BE2C (cell line): ENCODE measurements around the gene GNAL.

Source experiments
- DNase-seq: peaks from one replicate; pipeline ENCODE4 v3.0.0-alpha.2; 2020
- H3K27me3 ChIP-seq: fragments of 250-450 bp; sonication (Bioruptor Pico); 2 replicates; pipeline ENCODE4 v1.5.1; 2020; ENCODE audit warnings: mild to moderate bottlenecking
- H3K36me3 ChIP-seq: fragments of 250-450 bp; sonication (Bioruptor Pico); 2 replicates; pipeline ENCODE4 v1.5.1; 2020; ENCODE audit warnings: mild to moderate bottlenecking
- H3K4me1 ChIP-seq: fragments of 250-450 bp; sonication (Bioruptor Pico); 2 replicates; pipeline ENCODE4 v1.5.1; 2020
- H3K4me3 ChIP-seq: 2 replicates; pipeline ENCODE4 v1.5.1; 2011; ENCODE audit warnings: low read depth, low read length
- H3K9me3 ChIP-seq: fragments of 250-450 bp; sonication (Bioruptor Pico); 2 replicates; pipeline ENCODE4 v1.5.1; 2020
- CTCF ChIP-seq: IDR thresholded peaks from 2 replicates; pipeline ENCODE4 v1.5.1; 2012; ENCODE audit warnings: mild to moderate bottlenecking, low read depth, low read length

GNAL gene

DNA sequence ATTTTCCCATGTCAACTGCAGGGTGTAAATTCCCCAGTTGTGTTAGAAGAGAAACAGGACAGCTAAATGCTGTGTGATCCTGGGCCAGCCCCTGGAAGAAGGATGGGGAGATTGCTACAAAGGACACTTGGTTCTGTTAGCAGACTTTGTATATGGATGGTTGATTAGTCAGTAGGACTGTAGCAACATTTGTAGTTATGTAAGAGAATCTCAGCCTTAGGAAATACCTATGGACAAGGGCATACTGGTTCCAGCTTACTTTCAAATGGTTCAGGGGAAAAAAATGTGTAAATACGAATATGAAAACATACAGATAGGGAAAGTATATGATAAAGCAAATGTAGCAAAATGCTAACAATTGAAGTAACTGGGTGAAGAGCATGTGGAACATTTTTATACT is 47.6 kb downstream of the GNAL start:
- TF ChIP-seq CTCF, result no peak
- Histone ChIP-seq H3K27me3 (0 out of 2 replicates have a peak, but pooled peaks cover 2% of the 10 kb centered on the region), H3K4me1 (no peaks in the 10 kb centered on the region)

DNA sequence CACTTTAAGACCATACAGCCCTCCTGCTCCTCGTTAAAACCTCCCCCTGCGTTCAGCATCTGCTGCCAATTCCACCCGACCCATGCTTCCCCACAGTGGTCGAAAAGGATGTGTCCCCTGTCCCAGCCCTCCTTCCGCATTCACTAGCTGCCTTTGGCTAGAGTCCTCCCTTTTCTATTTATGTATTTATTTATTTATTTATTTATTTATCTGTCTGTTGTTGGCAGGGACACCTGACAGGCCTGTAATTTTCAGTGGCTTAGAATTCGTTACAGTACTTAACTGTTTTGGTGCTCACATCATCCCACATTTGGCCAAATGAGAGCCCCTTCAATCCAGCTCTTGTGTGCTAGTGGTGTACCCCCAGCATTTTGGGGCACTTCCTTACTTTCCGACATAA is 50.8 kb downstream of the GNAL start:
- Histone ChIP-seq H3K9me3 (no peaks in the 10 kb centered on the region), H3K27me3 (0 out of 2 replicates have a peak, but pooled peaks cover 10% of the 10 kb centered on the region), H3K36me3 (no peaks in the 10 kb centered on the region), H3K4me1 (no peaks in the 10 kb centered on the region), H3K4me3 (no peak overlapping the region)
- DNase-seq, result no peak
- no peak for TF ChIP-seq CTCF

More for the DNA sequence above, 47.6 kb downstream of the GNAL start:
- Histone ChIP-seq H3K36me3 (no peaks in the 10 kb centered on the region), H3K9me3 (no peaks in the 10 kb centered on the region), H3K4me3 (no peak overlapping the region)
- no peak for DNase-seq

DNA sequence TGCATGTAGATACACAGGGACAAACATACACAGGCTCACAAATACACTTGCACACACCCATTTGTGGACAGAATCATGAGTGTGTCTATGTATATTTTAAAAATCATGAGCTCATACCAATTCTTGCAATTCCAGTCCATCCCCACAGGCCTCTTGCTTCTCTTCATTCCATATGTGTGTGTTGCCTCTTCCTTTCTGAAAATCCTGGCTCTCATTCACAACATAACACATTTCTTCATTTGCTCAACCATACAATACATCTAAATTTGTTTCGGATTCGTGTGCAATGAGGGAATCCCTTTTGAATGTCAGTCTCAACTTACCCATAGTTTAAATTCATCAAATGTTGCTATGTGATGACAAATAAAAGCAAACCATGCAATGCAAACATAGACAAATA is 51.4 kb downstream of the GNAL start:
- Histone ChIP-seq H3K27me3 (0 out of 2 replicates have a peak, but pooled peaks cover 10% of the 10 kb centered on the region), H3K4me3 (no peak overlapping the region), H3K36me3 (no peaks in the 10 kb centered on the region), H3K4me1 (no peaks in the 10 kb centered on the region), H3K9me3 (no peaks in the 10 kb centered on the region)
- no peak for DNase-seq
- TF ChIP-seq CTCF, result no peak

GRCh38 chr18:11741505-11742145 is 52.6 kb downstream of the GNAL start:
- Histone ChIP-seq H3K36me3 (no peaks in the 10 kb centered on the region), H3K4me3 (no peak overlapping the region), H3K9me3 (no peaks in the 10 kb centered on the region), H3K27me3 (peaks cover 14% of the 10 kb centered on the region; the same call in 1 of the 2 replicates), H3K4me1 (no peaks in the 10 kb centered on the region)
- no peak for DNase-seq
- peak; percentile 41 for TF ChIP-seq CTCF

- no peaks in the 10 kb centered on the region for H3K9me3 ChIP-seq
- DNase-seq, result no peak
- H3K36me3 ChIP-seq, result no peaks in the 10 kb centered on the region
- peaks cover 14% of the 10 kb centered on the region; the same call in 1 of the 2 replicates for H3K27me3 ChIP-seq
- H3K4me1 ChIP-seq, result no peaks in the 10 kb centered on the region
- H3K4me3 ChIP-seq, result no peak overlapping the region
- no peak for TF ChIP-seq CTCF
These were observed 56.5 kb downstream of the GNAL start for GRCh38 chr18:11745521-11745920.

DNA sequence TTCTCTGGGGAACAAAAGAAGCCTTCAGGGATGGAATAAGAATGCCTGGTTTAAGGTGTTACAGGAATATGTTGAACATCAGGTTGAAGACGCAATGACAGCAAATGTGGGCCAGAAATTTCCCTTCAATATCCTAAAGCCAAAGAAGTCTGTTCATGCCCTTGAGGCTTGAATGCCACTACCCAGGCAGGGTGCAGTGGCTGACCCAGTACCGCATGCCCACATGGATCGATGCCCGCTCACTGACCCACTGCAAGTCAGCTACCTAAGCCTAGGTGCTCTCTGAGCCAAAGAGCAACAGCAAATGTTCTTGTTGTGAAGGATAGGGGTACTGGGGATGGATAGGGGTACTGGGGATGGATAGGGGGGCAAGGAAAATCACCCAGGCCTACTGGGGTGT is 58.2 kb downstream of the GNAL start:
- Histone ChIP-seq H3K4me3 (no peak overlapping the region), H3K4me1 (no peaks in the 10 kb centered on the region), H3K36me3 (no peaks in the 10 kb centered on the region), H3K27me3 (peaks cover 27% of the 10 kb centered on the region), H3K9me3 (no peaks in the 10 kb centered on the region)
- TF ChIP-seq CTCF, result no peak
- DNase-seq, result no peak
